Retinal pigment epithelial cell (primary cell): ENCODE measurements around the gene HPS1.
A peak's percentile ranks its signal among the peaks of the same experiment; 100 is the strongest.

Experiments
- DNase-seq: peaks from one replicate; pipeline ENCODE4 v3.0.0-alpha.2; 2010; ENCODE audit warnings: low read depth
- H3K4me3 ChIP-seq: 2 replicates; pipeline ENCODE4 v1.5.1; 2011; ENCODE audit warnings: mild to moderate bottlenecking, low read length, control low read depth, moderate library complexity
- TF ChIP-seq, protein P1 (sequence below): conservative IDR thresholded peaks from 2 replicates; pipeline ENCODE4 v1.5.1; 2011; ENCODE audit warnings: low read depth, low read length, control low read depth, inconsistent platforms

Gene HPS1

DNA sequence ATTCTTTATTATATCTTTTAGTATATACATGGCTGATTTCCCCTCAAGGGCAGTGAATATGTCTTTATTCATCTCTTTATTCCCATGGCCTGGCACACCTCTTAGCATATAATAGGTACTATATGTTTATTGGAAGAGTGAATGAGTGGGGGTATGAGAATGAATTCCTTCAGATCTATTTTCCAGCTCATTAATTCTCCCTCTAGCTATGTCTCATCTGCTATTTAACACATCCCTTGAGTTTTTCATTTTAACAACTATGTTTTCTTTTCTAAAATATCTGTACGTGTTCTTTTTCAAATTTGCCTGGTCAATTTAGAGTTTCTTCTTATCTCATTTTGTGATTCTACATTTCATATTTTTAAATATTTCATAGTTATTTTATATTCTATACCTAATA is 14.4 kb downstream of the HPS1 start:
- TF ChIP-seq, protein P1, sequence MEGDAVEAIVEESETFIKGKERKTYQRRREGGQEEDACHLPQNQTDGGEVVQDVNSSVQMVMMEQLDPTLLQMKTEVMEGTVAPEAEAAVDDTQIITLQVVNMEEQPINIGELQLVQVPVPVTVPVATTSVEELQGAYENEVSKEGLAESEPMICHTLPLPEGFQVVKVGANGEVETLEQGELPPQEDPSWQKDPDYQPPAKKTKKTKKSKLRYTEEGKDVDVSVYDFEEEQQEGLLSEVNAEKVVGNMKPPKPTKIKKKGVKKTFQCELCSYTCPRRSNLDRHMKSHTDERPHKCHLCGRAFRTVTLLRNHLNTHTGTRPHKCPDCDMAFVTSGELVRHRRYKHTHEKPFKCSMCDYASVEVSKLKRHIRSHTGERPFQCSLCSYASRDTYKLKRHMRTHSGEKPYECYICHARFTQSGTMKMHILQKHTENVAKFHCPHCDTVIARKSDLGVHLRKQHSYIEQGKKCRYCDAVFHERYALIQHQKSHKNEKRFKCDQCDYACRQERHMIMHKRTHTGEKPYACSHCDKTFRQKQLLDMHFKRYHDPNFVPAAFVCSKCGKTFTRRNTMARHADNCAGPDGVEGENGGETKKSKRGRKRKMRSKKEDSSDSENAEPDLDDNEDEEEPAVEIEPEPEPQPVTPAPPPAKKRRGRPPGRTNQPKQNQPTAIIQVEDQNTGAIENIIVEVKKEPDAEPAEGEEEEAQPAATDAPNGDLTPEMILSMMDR, result no peak
- no peak overlapping the region for H3K4me3 ChIP-seq
- DNase-seq, result no peak

DNA sequence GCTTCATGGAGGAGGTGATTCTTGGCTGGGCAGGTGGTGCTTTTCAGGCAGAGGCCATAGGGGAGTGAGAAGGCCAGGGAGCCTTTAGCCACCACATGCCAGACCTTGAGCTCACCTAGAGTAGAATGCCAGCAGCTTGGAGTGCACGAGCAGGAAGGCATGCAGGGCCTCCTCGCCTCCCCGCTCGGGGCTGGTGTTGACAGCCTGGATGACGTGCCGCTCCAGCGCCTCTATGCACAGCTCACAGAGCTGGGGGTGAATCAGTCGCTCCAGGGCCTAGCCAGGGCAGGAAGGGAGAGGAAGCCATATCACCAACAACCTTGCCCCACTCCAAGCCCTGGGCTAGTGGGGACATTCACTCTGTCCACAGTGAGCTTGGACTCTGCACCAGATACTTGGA is 15.7 kb downstream of the HPS1 start:
- TF ChIP-seq, protein P1, result no peak
- DNase-seq, result no peak
- no peak overlapping the region for H3K4me3 ChIP-seq

DNA sequence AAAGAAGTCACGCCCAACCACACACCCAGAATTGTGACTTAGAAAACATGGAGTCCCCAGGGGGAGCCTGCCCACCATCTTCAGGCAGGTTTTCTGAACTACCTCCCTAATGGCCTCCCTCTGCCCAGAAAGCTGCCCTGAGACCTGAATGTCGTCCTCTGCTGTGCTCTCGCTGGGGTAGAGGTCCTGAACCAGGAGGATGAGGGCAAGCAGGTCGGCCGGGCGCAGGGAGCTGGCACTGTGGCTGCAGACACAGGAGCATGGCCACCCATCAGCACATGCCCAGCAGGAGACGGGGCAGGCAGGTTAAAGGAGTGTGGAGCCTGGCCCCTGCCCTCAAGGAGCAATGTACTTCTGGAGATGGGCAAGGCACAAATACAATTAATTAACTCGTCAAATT is 16.3 kb downstream of the HPS1 start:
- H3K4me3 ChIP-seq, result no peak overlapping the region
- TF ChIP-seq, protein P1, result no peak
- no peak for DNase-seq

DNA sequence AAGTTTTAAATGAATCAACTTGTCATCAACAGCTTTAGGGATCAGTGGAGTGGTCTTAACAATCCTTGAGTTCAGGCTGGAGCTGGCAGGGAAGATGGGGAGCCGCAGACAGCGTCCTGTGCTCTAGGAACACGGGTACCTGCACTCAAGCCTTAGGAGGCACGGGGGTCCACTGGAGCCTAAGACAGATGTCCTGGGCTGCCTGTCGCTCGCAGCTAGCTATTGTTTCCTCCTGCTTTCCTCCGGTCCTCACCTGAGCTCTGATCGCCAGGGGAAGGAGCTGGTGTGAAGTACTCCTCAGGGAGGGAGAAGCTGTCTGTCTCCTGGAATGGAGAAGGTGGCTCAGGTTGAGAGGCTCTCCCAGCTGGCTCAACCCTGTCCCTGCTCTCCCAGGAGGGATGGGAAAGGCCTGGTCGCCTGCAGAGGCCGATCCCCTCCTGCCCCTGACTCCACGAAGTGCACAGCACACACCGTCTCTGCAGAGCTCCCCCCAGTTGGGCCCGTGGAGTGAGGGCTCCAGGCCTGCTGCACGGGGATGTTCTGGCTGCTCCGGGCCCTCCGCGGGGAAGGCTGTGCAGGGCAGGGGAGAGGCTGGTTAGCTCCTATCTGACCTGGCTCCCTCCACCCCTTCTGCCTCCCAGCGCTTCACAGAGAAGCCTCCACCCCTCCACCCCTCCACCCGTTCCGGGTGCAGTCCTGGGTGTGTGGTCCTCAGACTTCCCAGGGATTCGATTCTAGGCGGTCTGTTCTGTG is 17.2 kb downstream of the HPS1 start:
- TF ChIP-seq, protein P1, result no peak
- H3K4me3 ChIP-seq, result no peak overlapping the region
- no peak for DNase-seq

DNA sequence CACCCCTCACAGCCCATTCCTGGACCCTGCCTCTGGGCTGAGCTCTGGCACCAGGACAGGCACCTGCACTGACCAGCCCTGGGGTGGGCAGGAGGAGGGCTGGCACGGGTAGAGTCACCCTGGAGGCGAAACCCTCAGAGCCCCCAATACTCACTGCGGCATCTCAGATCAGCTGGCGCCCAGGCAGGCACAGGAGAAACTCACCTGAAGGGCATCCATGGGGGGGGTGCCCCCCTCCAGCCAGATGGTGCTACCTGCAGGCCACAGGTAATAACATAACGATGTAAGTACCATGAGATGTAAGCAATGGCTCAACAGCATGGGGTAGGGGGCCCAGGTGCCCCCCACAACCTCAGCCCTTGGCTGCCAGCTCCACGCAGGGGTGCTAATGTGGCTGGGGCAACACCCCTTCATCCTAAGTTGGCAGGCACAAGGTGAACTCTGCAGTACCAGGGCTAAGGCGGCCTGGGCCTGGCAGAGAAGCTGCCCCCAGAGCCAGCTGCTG is 19.7 kb downstream of the HPS1 start:
- H3K4me3 ChIP-seq, result no peak overlapping the region
- TF ChIP-seq, protein P1, result no peak
- DNase-seq, result no peak

DNA sequence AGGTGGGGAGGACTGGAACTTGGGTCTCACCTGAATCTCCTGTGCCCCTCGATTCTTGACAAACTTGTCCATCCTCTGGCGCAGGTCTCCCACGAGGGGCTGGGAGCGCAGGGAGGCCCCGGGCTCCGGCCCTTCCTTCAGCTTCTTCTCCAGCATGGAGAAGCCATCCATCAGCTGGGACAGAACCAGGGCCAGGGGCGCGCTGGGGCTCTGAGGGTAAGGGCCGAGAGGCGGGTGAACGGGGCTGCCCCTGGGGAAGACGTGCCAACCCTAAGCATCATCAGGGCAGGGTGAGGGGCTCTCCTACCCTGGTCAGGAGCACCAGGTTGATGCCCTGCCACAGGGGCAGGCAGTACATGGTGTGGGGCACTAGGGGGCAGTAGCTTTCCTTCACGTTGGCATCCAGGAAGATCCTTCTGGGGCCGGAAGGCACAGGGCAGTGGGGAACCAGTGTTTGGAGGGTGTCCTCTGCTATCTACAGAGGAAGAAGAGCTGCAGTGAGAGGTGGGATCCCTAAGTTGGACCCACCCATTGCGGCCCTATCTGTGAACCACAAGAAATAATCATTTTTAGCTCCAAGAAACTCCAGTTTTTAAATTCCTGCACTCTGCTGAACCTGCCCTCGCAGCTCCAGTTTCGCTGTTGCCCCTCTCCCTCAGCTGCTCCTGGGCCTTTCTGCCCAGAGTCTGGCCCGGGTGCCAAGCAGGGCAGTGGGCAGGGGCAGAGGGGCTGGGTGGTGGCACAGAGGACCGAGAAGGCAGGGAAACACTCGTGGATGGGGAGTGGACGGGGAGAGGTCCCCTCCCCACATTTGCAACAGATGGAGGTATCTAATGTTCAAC is 21.0 kb downstream of the HPS1 start:
- no peak overlapping the region for H3K4me3 ChIP-seq
- DNase-seq, result no peak

More for the DNA sequence above, 21.0 kb downstream of the HPS1 start:
- TF ChIP-seq, protein P1, result peak; percentile 88
